A549 (cell line): ENCODE data around the gene TLR1. TPM values are rescaled to one million over a fixed set of nuclear protein-coding genes. Genes with fewer than 3 reads are reported as not detected.

Source experiments
- ATAC-seq, 2 experiments: fragments of 200-7000 bp in 1 of 2; fragments of >200 bp in 1 of 2; cut with Nextera tagmentation in 1 of 2; cut with Tn5 transposase in 1 of 2; 3 replicates each; pipeline versions ENCODE4 v1.8.0 to v1.9.1; 2018 to 2020; ENCODE audit warnings: mild to moderate bottlenecking in 1 of 2, moderate library complexity in 1 of 2
- CTCF ChIA-PET: fragments of 300-600 bp; sonication (Branson Sonifier 250); formaldehyde crosslinking; extraction: SDS; loops from one replicate; lab custom pipeline; 2021; ENCODE audit warnings: antibody characterized with exemption, inconsistent platforms; lab: Yijun Ruan, JAX
- POLR2A ChIA-PET: fragments of 350-600 bp; formaldehyde crosslinking; extraction: SDS; loops from one replicate; lab custom pipeline; 2021; ENCODE audit warnings: antibody characterized with exemption, inconsistent platforms; lab: Yijun Ruan, JAX
- DNase-seq, 2 experiments: peaks; one replicate each; pipeline versions ENCODE4 v3.0.0 to v3.0.0-alpha.2; 2011 to 2016; ENCODE audit warnings: low read depth in 1 of 2, low spot score in 1 of 2
- FAIRE-seq: peaks from 2 replicates; lab custom pipeline; 2011; peaks lifted over from hg19 to GRCh38; lab: Jason Lieb, UNC
- H3K27ac ChIP-seq, 2 experiments: fragments of >200 bp; sonication (Bioruptor Twin); formaldehyde crosslinking; 3 replicates each; pipeline ENCODE4 v1.5.1; 2016 to 2017
- H3K4me1 ChIP-seq: fragments of >200 bp; sonication (Bioruptor Twin); formaldehyde crosslinking; 3 replicates; pipeline ENCODE4 v1.6.1; 2016
- H3K4me2 ChIP-seq: fragments of >200 bp; sonication (Bioruptor Twin); formaldehyde crosslinking; 3 replicates; pipeline ENCODE4 v1.6.1; 2016
- H3K4me3 ChIP-seq: fragments of >200 bp; sonication (Bioruptor Twin); formaldehyde crosslinking; 3 replicates; pipeline ENCODE4 v1.5.1; 2016
- H3K9me3 ChIP-seq: fragments of >200 bp; sonication (Bioruptor Twin); formaldehyde crosslinking; 3 replicates; pipeline ENCODE4 v1.6.1; 2016
- BCL3 ChIP-seq: fragments of >200 bp; sonication (Bioruptor Twin); formaldehyde crosslinking; IDR thresholded peaks from 3 replicates; pipeline ENCODE4 v1.6.1; 2016
- CEBPB ChIP-seq, 2 experiments: fragments of >200 bp in 1 of 2; sonication (Bioruptor Twin) in 1 of 2; formaldehyde crosslinking in 1 of 2; IDR thresholded peaks; 2 replicates each; pipeline ENCODE4 v1.6.1; 2012 to 2016
- CHD2 ChIP-seq: fragments of 150-350 bp; IDR thresholded peaks from 2 replicates; pipeline ENCODE4 v1.6.1; 2014; ENCODE audit warnings: low read length; ENCODE audit not compliant: partially characterized antibody
- E2F6 ChIP-seq: IDR thresholded peaks from 2 replicates; pipeline ENCODE4 v1.6.1; 2012; ENCODE audit warnings: low read depth, borderline replicate concordance
- ELK1 ChIP-seq: fragments of 150-350 bp; IDR thresholded peaks from 2 replicates; pipeline ENCODE4 v1.6.1; 2014; ENCODE audit warnings: low read depth, mild to moderate bottlenecking, low read length
- FOXS1 ChIP-seq: fragments of 250-450 bp; sonication (Bioruptor Pico); IDR thresholded peaks from 2 replicates; pipeline ENCODE4 v1.5.0; 2020; ENCODE audit warnings: mild to moderate bottlenecking, moderate library complexity
- GATA3 ChIP-seq: IDR thresholded peaks from 2 replicates; pipeline ENCODE4 v1.6.1; 2012; ENCODE audit warnings: borderline replicate concordance
- HEYL ChIP-seq: fragments of 250-450 bp; sonication (Bioruptor Pico); IDR thresholded peaks from 2 replicates; pipeline ENCODE4 v1.8.0; 2021; ENCODE audit warnings: mild to moderate bottlenecking, moderate library complexity
- HMGXB4 ChIP-seq: fragments of 250-450 bp; sonication (Bioruptor Pico); IDR thresholded peaks from 2 replicates; pipeline ENCODE4 v1.5.0; 2021; ENCODE audit warnings: mild to moderate bottlenecking, moderate library complexity, borderline replicate concordance
- HOXB13 ChIP-seq: fragments of 250-450 bp; sonication (Bioruptor Pico); IDR thresholded peaks from 2 replicates; pipeline ENCODE4 v1.5.0; 2020; ENCODE audit warnings: low read depth, mild to moderate bottlenecking, moderate library complexity
- JUNB ChIP-seq: fragments of >200 bp; sonication (Bioruptor Twin); formaldehyde crosslinking; IDR thresholded peaks from 2 replicates; pipeline ENCODE4 v1.6.1; 2016
- KDM5A ChIP-seq: fragments of 200-600 bp; sonication (generic); IDR thresholded peaks from 2 replicates; pipeline ENCODE4 v1.6.1; 2016; ENCODE audit warnings: antibody characterized with exemption, mild to moderate bottlenecking
- MAX ChIP-seq: IDR thresholded peaks from 2 replicates; pipeline ENCODE4 v1.6.1; 2012
- MYC ChIP-seq: IDR thresholded peaks from 2 replicates; pipeline ENCODE4 v1.6.1; 2012; ENCODE audit warnings: mild to moderate bottlenecking, inconsistent platforms, low read length, improper control_type of control experiment, borderline replicate concordance
- NPAS2 ChIP-seq: fragments of 250-450 bp; sonication (Bioruptor Pico); IDR thresholded peaks from 2 replicates; pipeline ENCODE4 v1.8.0; 2022; ENCODE audit warnings: mild to moderate bottlenecking, moderate library complexity, borderline replicate concordance
- POLR2AphosphoS2 ChIP-seq: conservative IDR thresholded peaks from 2 replicates; pipeline ENCODE4 v1.6.1; 2012; ENCODE audit warnings: low read length, improper control_type of control experiment, inconsistent platforms
- RCOR1 ChIP-seq: fragments of 150-350 bp; IDR thresholded peaks from 2 replicates; pipeline ENCODE4 v1.6.1; 2014; ENCODE audit warnings: antibody characterized with exemption, low read length, low read depth
- RNF2 ChIP-seq: fragments of 200-600 bp; sonication (generic); IDR thresholded peaks from 2 replicates; pipeline ENCODE4 v1.6.1; 2016; ENCODE audit warnings: low read depth, mild to moderate bottlenecking, antibody characterized with exemption, moderate library complexity, borderline replicate concordance
- TFCP2L1 ChIP-seq: fragments of 250-450 bp; sonication (Bioruptor Pico); IDR thresholded peaks from 2 replicates; pipeline ENCODE4 v1.5.0; 2021; ENCODE audit warnings: mild to moderate bottlenecking
- WGBS: methylation state at CpG from one replicate; pipeline ENCODE4 v1.1.6; 2017; ENCODE audit errors: missing lambda C conversion rate; 5-methylcytosine and 5-hydroxymethylcytosine counted together
- polyA plus RNA-seq, 4 experiments: library from polyadenylated mRNA; depleted of rRNA in 3 of 4; stranded (reverse); fragments of >200 nt; fragmentation: RNase III in 1 of 4; extraction: RNeasy Plus Mini Kit Qiagen cat#74134 plus additional on column Dnase treatment in 1 of 4; gene quantifications; 2 replicates in 3 of 4; 3 replicates in 1 of 4; pipeline ENCODE4 v1.2.3, GENCODE V29; 2011 to 2017

TLR1 gene
- polyA plus RNA-seq, 2 of the 4 experiments (the other 2 are of a cell fraction): 0.83 to 2.6 TPM

GRCh38 chr4:38846015-38846414 is 41.4 kb upstream of the TLR1 start:
- WGBS: 100% methylated on average over 3 of the region's 3 CpGs
- ChIA-PET POLR2A (no interaction called here), CTCF (interaction anchor here (1.1 to 1.5 kb wide), 2 partner anchors 15 to 87 kb away, joined by 4 read pairs; no protein-coding TSS in a partner anchor)
- TF ChIP-seq HMGXB4 (CRISPR knock-in tag) (no peak), KDM5A (no peak), CHD2 (no peak), GATA3 (no peak)
- ATAC-seq (no peak), DNase-seq (no peak), FAIRE-seq (no peak)
- no peak overlapping the region for H3K4me3 ChIP-seq
- H3K27ac ChIP-seq: no peak overlapping the region
- H3K4me2 ChIP-seq: no peak overlapping the region
- no peaks in the 10 kb centered on the region for H3K4me1 ChIP-seq
- H3K9me3 ChIP-seq: no peaks in the 10 kb centered on the region

- CTCF ChIA-PET: interaction anchor here (1.9 kb wide), 1 partner anchor 83 kb away, joined by 9 read pairs; no protein-coding TSS in a partner anchor
- Histone ChIP-seq H3K4me3 (no peak overlapping the region), H3K4me2 (no peak overlapping the region), H3K9me3 (no peaks in the 10 kb centered on the region), H3K4me1 (no peaks in the 10 kb centered on the region), H3K27ac (no peak overlapping the region)
- POLR2A ChIA-PET: no interaction called here
- FAIRE-seq (no peak), DNase-seq (no peak), ATAC-seq (no peak)
- TF ChIP-seq KDM5A: no peak
- no peak for TF ChIP-seq FOXS1 (CRISPR knock-in tag)
- TF ChIP-seq HOXB13 (CRISPR knock-in tag): no peak
- no peak for TF ChIP-seq RCOR1
- TF ChIP-seq POLR2AphosphoS2: no peak
- TF ChIP-seq CEBPB (IDR thresholded peaks at IDR 0.05): no peak
- no peak for TF ChIP-seq E2F6
- no peak for TF ChIP-seq NPAS2 (CRISPR knock-in tag)
- no peak for TF ChIP-seq TFCP2L1 (CRISPR knock-in tag)
- TF ChIP-seq HEYL (CRISPR knock-in tag): no peak
- TF ChIP-seq ELK1: no peak
- 81% methylated on average over 4 of the region's 4 CpGs for WGBS
Measured at GRCh38 chr4:38842994-38843393, 38.4 kb upstream of the TLR1 start.

GRCh38 chr4:38837849-38838248 is 33.3 kb upstream of the TLR1 start:
- Histone ChIP-seq H3K4me2 (no peak overlapping the region), H3K27ac (no peak overlapping the region), H3K4me3 (no peak overlapping the region), H3K4me1 (no peaks in the 10 kb centered on the region), H3K9me3 (0 out of 3 replicates have a peak, but pooled peaks cover 2% of the 10 kb centered on the region)
- DNase-seq (no peak), ATAC-seq (no peak), FAIRE-seq (no peak)
- POLR2A ChIA-PET: no interaction called here
- TF ChIP-seq RNF2: no peak
- TF ChIP-seq MYC: no peak
- no peak for TF ChIP-seq GATA3
- TF ChIP-seq ELK1: no peak
- no peak for TF ChIP-seq JUNB
- no peak for TF ChIP-seq MAX
- no peak for TF ChIP-seq BCL3
- CTCF ChIA-PET: interaction anchor here (2.6 kb wide), 1 partner anchor 18 kb away, joined by 7 read pairs; no protein-coding TSS in a partner anchor
- WGBS: 86% methylated on average over 2 of the region's 2 CpGs
